Putamen (tissue), 1 donor: ENCODE data around the gene PALD1.

Experiments
- DNase-seq: peaks from one replicate; pipeline ENCODE4 v3.0.0-alpha.2; 2016; ENCODE audit warnings: low spot score

The PALD1 gene

DNA sequence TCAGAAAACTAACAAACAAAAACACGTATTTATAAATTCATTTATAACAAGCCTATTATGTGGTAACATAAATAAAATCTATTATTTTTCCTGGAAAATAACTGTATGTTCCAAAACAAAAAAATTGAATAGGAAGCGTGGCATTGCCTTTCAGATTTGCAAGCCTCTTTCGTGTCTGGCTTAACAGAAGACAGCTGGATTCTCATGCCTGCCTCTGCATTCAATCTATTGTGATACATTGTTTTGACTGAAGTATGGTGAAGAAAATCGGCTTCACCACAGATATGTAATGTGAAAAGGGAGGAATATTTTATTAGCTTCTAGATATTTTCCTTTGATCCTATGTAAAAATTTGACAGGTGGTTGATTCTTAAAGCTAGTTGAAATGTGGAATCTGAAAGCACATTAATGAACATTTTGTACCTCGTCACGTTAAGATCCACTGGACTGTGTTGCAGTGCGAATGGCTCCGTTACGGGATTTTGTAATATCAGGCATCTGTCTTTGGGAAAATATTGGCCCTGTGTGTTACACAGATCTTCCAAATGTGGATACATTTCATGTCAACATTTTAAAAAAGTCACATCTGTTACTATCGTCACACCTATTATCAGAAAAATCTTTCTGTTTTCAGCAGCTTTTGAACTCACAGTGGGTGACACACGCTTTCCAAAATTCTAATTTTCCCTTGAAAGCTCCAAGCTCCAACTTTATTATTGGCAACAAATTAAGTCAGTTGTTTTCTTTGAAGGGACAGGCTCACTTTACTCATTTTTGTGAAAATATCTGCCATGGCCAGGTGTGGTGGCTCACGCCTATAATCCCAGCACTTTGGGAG, 26.2 kb downstream of the PALD1 start:
- DNase-seq, result no peak

DNA sequence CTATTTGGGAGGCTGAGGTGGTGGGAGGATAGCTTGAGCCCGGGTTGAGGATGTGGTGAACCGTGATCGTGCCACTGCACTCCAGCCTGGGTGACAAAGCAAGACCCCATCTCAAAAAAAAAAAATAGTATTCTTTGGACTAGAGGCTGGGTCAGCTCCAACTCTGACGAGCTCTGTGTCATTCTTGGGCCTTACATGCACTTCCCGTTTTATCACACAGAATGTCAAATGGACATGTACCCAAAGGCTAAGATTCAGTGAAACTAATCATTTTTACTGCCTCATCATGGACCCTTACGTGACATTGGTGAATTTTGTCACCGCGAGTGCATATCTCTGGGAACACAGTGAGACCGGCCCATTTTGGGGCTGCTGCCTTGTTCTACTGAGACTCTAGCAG, 27.3 kb downstream of the PALD1 start:
- DNase-seq, result no peak

DNA sequence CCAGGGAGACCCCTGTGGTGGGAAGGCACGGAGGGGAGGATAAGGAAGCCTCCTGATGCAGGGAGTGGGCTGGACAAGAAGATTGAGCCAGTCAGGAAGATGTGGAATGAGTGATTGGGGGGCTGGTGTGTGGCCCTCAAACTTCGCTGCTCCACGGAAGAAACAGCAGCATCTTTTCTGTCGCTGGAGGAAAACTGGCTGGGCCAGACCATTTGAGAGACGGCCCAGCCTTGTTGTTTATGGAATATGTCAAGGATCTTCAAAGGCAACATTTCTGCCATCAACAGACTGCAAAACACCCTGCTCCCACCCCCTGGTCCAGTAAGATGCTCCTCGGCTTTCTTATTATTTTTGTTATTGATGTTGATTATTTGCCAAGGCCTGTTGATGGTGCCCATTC, 29.4 kb downstream of the PALD1 start:
- no peak for DNase-seq

DNA sequence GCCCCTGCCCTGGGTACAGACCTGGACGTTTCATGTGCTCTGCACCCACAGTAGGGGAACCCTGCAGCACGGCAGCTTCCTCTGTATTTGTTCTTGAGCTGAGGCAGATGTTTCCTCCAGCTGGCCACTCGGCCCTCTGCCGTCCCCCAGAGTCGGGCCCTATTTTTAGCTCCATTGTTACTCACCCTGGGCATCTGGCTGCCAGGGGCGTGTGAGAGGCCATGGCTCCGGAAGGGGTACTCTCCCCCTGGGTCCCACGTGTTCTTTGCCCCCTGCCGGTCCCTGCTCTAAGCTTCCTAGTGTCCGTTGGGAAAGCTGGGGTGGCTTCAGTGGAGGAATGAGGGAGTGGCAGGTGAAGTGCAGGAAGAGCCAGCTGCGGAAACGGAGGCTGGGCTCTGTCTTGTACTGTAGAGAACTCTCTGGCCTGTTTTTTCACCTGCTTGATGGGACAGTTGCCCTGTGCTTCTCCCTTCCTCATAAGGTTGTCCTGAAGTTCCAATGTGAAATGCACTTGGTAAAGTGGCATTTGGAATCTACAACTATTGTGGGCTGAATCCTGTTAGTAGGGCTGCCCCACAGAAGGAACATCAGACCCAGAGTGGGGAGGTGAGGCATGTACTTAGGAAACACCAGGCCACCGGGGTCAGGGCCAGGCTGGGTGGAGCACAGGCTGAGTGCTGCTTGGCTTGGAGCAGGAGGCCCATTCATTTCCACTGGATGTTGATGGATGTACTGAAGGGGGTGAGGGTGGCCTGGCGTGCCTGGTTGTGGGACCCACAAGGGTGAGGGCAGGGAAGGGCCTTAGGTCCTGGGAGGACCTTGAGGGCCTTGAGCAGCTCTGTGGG, 30.6 kb downstream of the PALD1 start:
- no peak for DNase-seq

DNA sequence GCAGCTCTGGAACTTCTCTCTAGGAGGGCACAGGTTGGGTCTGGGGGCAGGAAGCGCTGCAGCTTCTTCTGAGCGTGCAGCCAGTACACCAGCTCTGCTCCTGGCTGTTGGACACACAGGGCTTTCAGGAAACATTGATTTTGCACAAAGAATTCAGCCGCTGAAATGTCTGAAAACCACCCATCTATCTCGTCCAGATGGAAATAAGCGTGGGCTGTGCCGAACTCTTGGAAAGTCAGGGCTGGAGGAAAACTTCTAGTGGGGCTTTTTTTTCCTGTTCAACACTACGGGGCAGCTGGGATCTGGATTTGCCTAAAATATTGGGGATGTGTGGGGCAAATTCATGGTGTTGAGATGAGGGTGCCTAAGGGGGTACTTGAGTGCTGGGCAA, 31.2 kb downstream of the PALD1 start:
- no peak for DNase-seq

DNA sequence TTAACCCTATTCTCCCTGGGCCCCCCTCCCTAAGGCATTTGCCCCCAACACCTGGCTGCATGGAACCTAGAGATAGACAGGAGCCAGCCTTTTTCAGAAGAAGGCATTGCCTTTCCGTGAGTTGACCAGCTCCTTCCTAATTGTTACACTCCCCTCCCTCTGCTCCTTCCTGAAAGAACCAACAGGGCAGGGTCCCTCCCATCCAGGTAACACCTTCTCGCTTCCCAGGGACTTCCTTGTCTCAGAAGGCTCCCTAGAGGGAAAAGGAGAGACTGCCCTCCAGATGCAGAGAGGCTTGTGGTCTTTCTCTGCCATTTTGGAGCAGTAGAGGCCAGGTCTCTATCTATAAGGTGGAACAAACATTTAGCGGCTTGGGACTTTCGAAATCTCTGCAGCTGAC, 31.9 kb downstream of the PALD1 start:
- no peak for DNase-seq

DNA sequence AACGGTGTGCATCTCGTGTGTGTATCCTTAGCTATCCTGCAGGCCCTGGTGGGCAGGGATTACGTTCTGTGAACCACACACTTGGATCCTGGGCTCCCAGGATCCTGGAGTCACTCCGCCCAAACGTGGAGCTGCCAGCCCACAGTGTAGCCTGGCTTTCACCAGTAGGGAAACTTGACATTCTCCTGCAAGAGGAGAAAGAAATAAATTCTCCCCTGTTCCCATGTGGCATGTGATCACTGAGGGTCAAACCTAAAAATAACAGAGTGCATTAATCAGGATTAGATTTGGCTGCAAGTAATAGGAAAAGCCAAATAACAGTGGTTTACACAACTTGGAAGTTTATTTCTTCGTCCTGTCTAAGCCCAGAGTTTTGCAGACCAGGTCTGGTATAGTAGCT, 32.3 kb downstream of the PALD1 start:
- no peak for DNase-seq

DNA sequence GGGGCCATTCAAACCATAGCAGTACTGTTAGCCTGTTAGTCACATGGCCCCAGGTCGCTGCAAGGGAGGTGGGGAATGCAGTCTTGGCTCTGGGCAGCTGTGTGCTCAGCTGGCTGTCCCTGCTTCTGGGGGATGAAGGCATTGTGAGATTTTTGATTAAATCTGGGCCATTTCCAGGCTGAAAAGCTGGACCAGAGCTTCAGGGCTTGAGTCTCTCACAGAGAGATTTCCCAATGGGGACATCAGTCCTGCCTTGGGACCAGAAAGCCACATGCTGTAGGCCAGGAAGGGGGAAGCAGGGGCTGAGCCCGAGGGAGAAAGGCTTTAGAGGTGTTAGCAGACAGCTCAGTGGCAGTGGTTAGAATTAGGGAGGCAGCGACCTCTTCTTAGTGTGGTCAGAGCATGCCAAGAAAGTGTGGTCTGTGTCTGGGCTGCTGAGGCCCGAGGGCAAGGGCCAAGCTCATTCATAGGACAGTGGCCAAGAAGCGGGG, 33.6 kb downstream of the PALD1 start:
- no peak for DNase-seq

DNA sequence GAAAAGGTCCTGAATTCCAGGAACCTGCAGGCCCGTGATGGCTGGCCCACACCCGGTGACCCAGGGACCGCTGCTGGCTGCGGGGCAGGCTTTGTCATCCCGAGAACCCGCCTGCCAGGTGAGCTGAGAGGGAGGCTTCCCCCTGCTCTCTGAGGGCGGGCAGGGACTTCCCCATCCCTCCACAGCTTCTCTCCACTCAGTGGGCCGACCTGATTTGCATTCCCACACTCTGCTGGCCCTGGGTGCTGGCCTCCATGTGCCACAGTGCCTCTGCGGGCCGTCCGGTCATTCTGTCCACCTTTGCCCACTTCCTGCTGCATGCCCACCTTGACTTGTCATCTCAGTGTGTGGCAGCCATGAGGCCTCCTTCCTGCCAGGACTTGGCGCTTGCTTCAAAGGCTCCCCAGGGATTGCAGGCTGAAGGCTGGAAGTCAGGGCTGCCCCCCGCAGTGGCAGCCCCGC, 35.3 kb downstream of the PALD1 start:
- DNase-seq, result no peak

DNA sequence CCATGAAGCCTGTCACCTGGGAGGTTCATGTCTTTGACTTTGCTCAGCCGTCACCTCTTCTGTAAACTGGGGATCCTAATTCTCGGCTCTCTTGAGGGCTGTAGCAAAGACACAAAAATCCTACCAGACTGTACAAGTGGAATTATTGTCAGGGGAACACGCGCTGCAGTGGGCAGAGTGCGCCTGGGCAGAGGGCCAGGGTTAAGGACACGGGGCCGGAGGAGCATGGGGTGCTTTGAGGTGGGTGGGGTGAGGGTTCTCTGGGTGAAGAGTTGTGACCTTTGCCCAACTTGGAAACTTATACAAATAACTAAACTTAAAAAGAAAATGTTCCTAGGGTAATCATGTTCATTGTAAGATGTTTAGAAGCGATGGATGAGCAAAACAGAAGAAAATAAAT, 36.0 kb downstream of the PALD1 start:
- DNase-seq, result no peak

DNA sequence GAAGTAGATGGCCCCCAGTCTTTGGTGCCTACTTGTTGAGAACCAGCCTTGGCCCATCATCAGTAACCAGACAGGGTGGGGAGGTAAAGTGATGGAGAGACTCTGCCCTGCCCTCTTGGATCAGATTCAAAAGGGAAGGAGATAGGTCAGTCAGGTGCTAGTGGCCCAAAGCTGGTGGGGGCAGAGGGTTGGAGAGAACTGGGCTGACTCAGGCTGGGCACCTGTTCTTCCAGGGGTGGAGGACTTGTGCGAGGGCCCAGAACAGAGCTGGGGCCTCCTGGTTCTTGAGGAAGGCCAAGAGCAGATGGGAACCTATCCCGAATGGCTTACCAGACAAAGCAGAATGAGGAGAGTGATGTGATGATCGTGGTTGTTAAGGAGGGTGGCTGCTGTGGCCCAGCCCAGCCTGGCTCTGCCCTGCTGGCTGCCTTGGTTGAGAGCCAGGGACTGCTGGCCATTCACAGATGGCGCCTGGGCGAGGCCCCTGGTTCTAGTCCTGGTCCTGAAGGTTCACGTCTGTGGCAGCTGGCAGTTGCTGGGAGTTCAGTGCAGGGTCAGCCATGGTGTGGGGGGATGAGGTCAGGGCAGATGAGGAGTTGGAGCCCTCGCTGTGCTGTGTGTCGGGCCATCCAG, 36.6 kb downstream of the PALD1 start:
- no peak for DNase-seq

DNA sequence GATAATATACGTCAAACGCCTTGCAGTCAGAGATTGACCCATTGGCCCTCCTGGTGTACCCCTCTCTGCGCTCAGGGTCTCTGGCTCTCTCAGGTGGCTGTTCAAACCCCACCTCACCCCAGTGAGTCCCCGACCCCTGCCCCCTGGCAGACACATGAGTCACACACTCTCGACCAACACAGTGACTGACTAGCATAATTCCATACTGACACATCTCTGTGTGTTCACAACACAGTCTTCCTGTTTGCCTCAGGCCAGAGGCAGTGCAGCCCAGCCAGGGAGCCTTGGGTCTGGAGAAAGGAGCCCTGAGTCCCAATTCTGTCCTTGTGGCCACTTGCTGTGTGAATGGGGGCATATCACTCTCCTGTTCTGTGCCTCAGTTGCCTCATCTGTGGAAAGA, 40.1 kb downstream of the PALD1 start:
- no peak for DNase-seq

DNA sequence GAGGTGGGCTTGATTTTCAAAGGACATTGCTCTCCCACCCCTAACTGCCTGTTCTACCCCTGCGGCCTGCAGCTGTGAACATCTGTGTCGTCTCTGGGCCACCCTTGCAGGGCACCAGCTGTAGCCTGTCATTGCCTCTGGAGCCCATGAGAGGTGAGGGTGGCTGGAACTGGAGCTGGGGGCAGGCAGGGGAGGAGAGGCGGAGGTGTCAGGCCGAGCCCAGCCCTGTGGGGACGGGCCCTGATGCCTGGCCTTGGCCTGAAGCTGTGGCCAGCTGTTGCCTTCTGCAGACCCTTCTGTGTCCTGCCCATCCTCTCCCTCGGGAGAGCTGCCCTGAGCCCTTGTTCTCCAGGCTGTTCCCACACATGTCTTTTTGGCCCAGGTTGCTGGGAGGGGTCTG, 44.5 kb downstream of the PALD1 start:
- DNase-seq, result no peak

DNA sequence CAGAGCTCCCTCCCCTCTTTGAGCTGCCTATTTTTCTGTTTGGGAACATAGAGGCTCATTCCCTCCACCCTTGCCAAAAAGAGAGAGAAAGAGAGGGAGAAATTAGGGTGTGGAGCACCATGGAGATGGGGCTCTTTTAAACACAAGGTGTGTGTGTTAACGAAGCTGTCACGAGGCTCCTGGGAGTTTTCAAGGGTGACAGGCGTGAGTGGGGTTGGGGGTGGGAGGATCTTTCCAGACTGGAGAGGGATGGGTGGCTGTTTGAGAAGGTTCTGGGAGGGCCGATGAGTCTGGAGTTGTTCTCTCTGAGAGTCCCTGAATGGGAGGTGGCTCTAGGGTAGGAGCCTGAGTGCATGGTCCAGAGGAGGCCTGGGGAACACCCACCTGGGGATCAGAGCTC, 45.0 kb downstream of the PALD1 start:
- DNase-seq, result no peak

DNA sequence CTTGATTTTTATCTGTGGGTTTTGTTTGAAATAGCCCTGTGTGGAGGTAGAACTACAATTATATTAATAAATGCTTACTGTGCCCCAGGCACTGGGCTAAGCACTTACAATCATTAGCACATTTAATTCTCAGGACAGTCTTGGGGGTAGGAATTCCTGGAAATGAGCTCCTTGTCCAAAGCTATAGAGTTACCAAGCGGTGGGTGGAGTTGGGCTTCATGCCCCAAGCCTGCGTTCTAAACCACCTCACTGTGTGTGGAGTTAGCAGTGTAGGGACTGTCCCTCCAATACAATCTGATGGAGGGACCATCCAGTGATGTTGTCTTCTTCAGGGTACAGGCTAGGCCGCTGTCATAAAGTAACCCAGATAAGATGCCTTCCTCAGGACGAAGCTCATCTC, 49.7 kb downstream of the PALD1 start:
- DNase-seq, result no peak

DNA sequence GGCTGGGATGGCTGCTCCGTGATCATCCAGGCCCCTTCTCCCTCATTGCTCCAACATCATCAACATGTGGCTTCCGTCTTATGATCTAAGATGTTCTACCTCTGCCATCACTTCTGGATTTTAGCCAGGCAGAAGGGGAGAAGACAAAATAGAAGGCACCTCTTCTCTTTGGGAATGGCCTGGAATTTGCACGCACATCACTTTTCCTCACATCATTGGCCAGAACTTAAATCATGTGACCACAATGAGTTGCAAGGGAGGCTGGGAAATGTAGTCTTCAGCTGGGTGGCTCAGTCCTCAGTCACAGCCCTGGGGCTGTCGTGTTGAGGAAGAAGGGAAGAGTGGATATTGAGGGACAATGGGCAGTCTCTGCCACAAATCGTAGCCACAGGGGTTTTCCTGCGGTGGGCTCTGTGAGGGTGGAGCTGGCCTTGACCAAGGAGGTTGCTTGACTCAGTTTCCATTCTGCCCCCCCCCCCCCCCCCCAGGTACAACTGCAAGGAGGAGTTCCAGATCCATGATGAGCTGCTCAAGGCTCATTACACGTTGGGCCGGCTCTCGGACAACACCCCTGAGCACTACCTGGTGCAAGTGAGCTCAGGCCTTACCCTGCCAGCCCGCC, 50.3 kb downstream of the PALD1 start:
- DNase-seq, result no peak

DNA sequence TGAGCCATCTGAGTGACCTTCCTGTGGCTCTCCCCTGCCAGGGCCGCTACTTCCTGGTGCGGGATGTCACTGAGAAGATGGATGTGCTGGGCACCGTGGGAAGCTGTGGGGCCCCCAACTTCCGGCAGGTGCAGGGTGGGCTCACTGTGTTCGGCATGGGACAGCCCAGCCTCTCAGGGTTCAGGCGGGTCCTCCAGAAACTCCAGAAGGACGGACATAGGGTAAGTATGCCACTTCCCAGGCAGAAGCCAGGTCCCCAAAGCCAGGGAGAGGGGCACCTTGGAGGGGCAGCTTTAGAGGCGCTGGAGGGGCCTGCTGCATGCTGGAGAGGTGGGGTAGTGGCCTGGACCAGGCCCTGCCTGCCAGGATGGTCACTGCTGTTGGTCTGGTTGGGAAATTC, 51.3 kb downstream of the PALD1 start:
- no peak for DNase-seq

DNA sequence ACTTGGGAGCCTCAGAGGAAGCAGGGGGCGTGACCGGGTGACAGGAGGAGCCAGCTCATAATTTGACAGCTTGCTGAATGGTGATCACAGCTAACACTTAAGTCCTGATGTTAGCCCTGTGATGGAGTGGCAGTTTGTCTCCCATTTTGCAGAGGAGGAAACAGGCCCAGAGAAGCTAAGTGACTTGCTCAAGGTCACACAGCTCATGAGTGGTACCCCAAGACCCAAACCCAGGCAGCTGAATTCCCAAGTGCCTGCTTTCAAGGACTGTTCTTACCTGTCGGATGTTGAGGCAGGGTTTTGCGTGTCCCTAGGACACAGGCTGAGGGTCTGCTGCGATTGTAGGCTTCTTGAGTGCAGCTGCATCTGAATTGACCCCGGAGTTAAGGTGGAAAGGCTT, 51.7 kb downstream of the PALD1 start:
- no peak for DNase-seq

DNA sequence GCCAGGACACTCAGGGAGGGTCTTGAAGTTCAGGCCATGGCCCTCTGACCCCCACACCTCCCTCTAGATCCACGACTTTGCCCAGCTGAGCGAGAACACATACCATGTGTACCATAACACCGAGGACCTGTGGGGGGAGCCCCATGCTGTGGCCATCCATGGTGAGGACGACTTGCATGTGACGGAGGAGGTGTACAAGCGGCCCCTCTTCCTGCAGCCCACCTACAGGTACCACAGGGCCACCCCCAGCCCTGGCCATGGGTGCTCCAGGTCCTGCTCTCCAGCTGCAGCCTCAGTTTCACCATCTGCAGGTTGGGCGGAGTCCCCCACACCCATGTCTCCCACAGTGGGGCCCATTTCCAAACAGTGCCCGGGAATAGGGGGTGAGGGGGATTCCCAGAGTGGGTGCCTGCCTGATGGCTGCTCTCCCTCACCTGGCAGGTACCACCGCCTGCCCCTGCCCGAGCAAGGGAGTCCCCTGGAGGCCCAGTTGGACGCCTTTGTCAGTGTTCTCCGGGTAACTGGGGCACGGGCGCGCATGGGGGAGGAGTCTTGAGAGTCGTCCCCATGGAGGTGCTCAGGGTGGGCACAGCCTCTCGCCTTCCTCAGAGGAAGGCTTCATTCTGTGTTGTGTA, 54.1 kb downstream of the PALD1 start:
- DNase-seq, result no peak

DNA sequence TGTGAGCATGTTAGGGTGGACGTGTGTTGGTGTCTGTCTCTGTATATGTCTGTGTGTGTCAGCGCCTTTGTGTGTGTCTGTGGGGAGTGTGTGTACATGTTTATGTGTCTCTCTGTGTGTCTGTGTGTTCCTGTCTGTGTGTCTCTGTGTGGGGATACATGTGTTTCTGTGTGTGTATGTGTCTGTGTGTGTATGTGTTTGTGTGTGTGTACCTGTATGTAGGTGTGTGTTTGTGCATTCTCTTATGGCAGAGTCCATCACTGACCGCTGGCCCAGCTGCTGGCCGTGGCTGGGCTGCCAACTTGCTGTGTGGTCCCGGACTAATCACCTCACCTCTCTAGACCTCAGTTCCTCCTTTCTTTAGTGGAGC, 54.6 kb downstream of the PALD1 start:
- no peak for DNase-seq

DNA sequence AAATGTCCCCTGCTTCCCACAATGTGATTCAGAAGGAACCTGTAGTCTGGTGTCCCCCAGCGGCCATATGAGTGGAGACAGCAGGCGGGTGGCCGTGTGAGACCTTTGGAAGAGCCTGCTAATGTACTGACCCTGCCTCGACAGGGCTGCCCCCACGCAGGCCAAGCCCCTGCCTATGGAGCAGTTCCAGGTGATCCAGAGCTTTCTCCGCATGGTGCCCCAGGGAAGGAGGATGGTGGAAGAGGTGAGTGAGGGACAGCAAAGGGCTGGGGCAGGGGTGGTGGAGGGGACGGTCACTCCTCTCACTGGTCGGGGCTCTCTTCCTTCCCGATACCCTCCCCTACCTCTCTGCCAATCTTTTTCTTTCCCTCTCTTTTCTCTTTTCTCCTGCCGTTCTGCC, 55.7 kb downstream of the PALD1 start:
- DNase-seq, result no peak

DNA sequence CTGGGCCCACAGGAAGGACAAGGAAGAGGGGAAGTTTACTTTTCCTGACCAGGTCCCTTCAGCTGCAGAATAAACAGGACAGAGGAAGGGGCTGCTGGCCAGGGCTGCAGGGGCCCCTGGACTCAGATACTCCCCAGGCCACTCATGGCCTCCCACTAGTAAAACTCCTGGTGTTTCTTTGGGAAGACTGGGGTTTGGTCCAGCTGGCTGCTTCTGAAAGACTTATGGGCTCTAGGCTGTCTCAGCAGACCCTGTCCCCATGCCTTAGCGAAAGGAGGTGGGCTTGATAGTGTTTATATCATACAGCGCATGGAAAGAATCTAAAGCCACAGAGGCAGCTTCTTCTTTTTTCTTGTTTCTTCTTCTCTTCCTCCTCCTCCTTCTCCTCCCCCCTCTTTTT, 56.4 kb downstream of the PALD1 start:
- DNase-seq, result no peak
